Breast epithelium (tissue), 4 donors: ENCODE measurements around the gene DNAJB13. TPM values are rescaled to one million over a fixed set of nuclear protein-coding genes. Genes with fewer than 3 reads are reported as not detected.

Source experiments
- DNase-seq, 2 donors: peaks; one replicate each; pipeline ENCODE4 v3.0.0-alpha.2; 2019; ENCODE audit warnings: low spot score in 2 of 2
- H3K27ac ChIP-seq, 2 donors: fragments of 200-600 bp; sonication (generic) in 1 of 2; one replicate each; pipeline ENCODE4 v1.5.1; 2016 to 2019; ENCODE audit warnings: mild to moderate bottlenecking in 1 of 2
- H3K27me3 ChIP-seq, 2 donors: fragments of 200-600 bp; sonication (generic) in 1 of 2; one replicate each; pipeline versions ENCODE4 v1.5.1 to v1.6.0; 2017 to 2019; ENCODE audit warnings: control low read depth in 1 of 2, mild to moderate bottlenecking in 1 of 2
- H3K36me3 ChIP-seq: fragments of 200-600 bp; one replicate; pipeline ENCODE4 v1.5.1; 2019
- H3K4me1 ChIP-seq, 2 donors: fragments of 200-600 bp; sonication (generic); one replicate each; pipeline ENCODE4 v1.5.1; 2016 to 2019; ENCODE audit warnings: control low read depth in 1 of 2
- H3K4me3 ChIP-seq, 3 donors: fragments of 200-600 bp; sonication (generic); 1 replicate in 2 of 3; 2 replicates in 1 of 3; pipeline ENCODE4 v1.5.1; 2016 to 2019; ENCODE audit warnings: mild to moderate bottlenecking in 3 of 3, moderate library complexity in 2 of 3
- H3K9me3 ChIP-seq, 2 donors: fragments of 200-600 bp; sonication (generic) in 1 of 2; one replicate each; pipeline ENCODE4 v1.5.1; 2016 to 2019; ENCODE audit warnings: control low read depth in 1 of 2
- CTCF ChIP-seq, 3 donors: fragments of 450-650 bp; IDR thresholded peaks; one replicate each; pipeline ENCODE4 v1.5.1; 2016 to 2017; ENCODE audit warnings: antibody characterized with exemption in 3 of 3, mild to moderate bottlenecking in 3 of 3, moderate library complexity in 3 of 3
- POLR2A ChIP-seq: fragments of 450-650 bp; IDR thresholded peaks from one replicate; pipeline ENCODE4 v1.6.1; 2016; ENCODE audit warnings: antibody characterized with exemption, mild to moderate bottlenecking, moderate library complexity
- POLR2AphosphoS5 ChIP-seq, 3 donors: sonication (generic); formaldehyde crosslinking; IDR thresholded peaks; one replicate each; pipeline ENCODE4 v1.6.1; 2017; ENCODE audit warnings: antibody characterized with exemption in 3 of 3
- intact Hi-C: fragments of 100-400 bp; cut with DNase I; formaldehyde crosslinking; loops from one replicate; pipeline ENCODE4 v1.15.1; 2023; ENCODE audit warnings: low total_unique reads
- total RNA-seq, 3 donors: library from RNA; depleted of rRNA; stranded (reverse); fragments of >200 nt; gene quantifications; one replicate each; pipeline ENCODE4 v1.1.0, GENCODE V29; 2016

Gene DNAJB13
- not detected for total RNA-seq

- intact Hi-C loops: no loop called here
- no peaks in the 10 kb centered on the region for H3K36me3 ChIP-seq
- no peaks in the 10 kb centered on the region for H3K9me3 ChIP-seq
- no peaks in the 10 kb centered on the region for H3K27me3 ChIP-seq
- H3K4me3 ChIP-seq: no peak within 1 kb of the TSS
- no peaks in the 10 kb centered on the region for H3K4me1 ChIP-seq
- no peak for DNase-seq
- H3K27ac ChIP-seq: no peak within 1 kb of the TSS
- no peak for TF ChIP-seq POLR2AphosphoS5 (IDR thresholded peaks at IDR 0.05)
- no peak for TF ChIP-seq POLR2A
- TF ChIP-seq CTCF (IDR thresholded peaks at IDR 0.05): no peak
Measured at GRCh38 chr11:73950869-73951710, at the start of gene DNAJB13. Gene DNAJB13, plus strand, starts transcription at chr11:73951026. Its CDS starts 44 bp downstream, at chr11:73951070.

- no peak for TF ChIP-seq POLR2AphosphoS5 (IDR thresholded peaks at IDR 0.05)
- TF ChIP-seq POLR2A: no peak
- no peak for TF ChIP-seq CTCF (IDR thresholded peaks at IDR 0.05)
- H3K36me3 ChIP-seq: no peaks in the 10 kb centered on the region
- H3K27ac ChIP-seq: no peak overlapping the region
Measured at GRCh38 chr11:73902303-73902702, 48.5 kb upstream of the DNAJB13 start.

GRCh38 chr11:73907191-73907590, 43.6 kb upstream of the DNAJB13 start:
- H3K36me3 ChIP-seq: no peaks in the 10 kb centered on the region
- H3K9me3 ChIP-seq: no peaks in the 10 kb centered on the region
- TF ChIP-seq POLR2A (no peak), POLR2AphosphoS5 (IDR thresholded peaks at IDR 0.05) (no peak), CTCF (IDR thresholded peaks at IDR 0.05) (no peak)
- no peak for DNase-seq
- intact Hi-C loops: no loop called here
- no peak overlapping the region for H3K27ac ChIP-seq
- no peaks in the 10 kb centered on the region for H3K4me1 ChIP-seq
- no peaks in the 10 kb centered on the region for H3K27me3 ChIP-seq
- H3K4me3 ChIP-seq: no peak overlapping the region

More at GRCh38 chr11:73902303-73902702, 48.5 kb upstream of the DNAJB13 start:
- Histone ChIP-seq H3K4me1 (no peaks in the 10 kb centered on the region), H3K4me3 (no peak overlapping the region), H3K9me3 (no peaks in the 10 kb centered on the region), H3K27me3 (no peaks in the 10 kb centered on the region)
- intact Hi-C loops: no loop called here
- DNase-seq: no peak

GRCh38 chr11:73912026-73912425, 38.8 kb upstream of the DNAJB13 start:
- Histone ChIP-seq H3K4me1 (no peaks in the 10 kb centered on the region), H3K27ac (no peak overlapping the region), H3K9me3 (no peaks in the 10 kb centered on the region), H3K4me3 (no peak overlapping the region), H3K27me3 (no peaks in the 10 kb centered on the region), H3K36me3 (no peaks in the 10 kb centered on the region)
- DNase-seq: no peak
- no peak for TF ChIP-seq POLR2AphosphoS5 (IDR thresholded peaks at IDR 0.05)
- no peak for TF ChIP-seq POLR2A
- intact Hi-C loops: no loop called here

GRCh38 chr11:73913472-73913871, 37.4 kb upstream of the DNAJB13 start:
- no peaks in the 10 kb centered on the region for H3K27me3 ChIP-seq
- H3K4me3 ChIP-seq: no peak overlapping the region
- TF ChIP-seq CTCF (IDR thresholded peaks at IDR 0.05) (no peak), POLR2AphosphoS5 (IDR thresholded peaks at IDR 0.05) (no peak), POLR2A (no peak)
- no peak overlapping the region for H3K27ac ChIP-seq
- H3K9me3 ChIP-seq: no peaks in the 10 kb centered on the region
- no peaks in the 10 kb centered on the region for H3K4me1 ChIP-seq
- no peak for DNase-seq
- intact Hi-C loops: no loop called here
- no peaks in the 10 kb centered on the region for H3K36me3 ChIP-seq
